Body of pancreas (tissue), 4 donors: Measurements from ENCODE around the gene H3-3A. TPM values are rescaled to one million over a fixed set of nuclear protein-coding genes. Genes with fewer than 3 reads are reported as not detected.
A peak's percentile ranks its signal among the peaks of the same experiment; 100 is the strongest.

ENCODE experiments used
- ATAC-seq: fragments of 150-250 bp; one replicate; pipeline ENCODE4 v1.9.1; 2016
- DNase-seq, 4 donors: peaks; one replicate each; pipeline ENCODE4 v3.0.0-alpha.2; 2019
- H3K27ac ChIP-seq, 4 donors: fragments of 200-600 bp; sonication (generic); 1 replicate in 3 of 4; 2 replicates in 1 of 4; pipeline versions ENCODE4 v1.5.1 to v1.6.1; 2016 to 2019; ENCODE audit warnings: mild to moderate bottlenecking in 1 of 4, mixed read lengths in 1 of 4, moderate library complexity in 1 of 4
- H3K27me3 ChIP-seq, 2 donors: fragments of 200-600 bp; sonication (generic); one replicate each; pipeline ENCODE4 v1.6.0; 2016; ENCODE audit warnings: mild to moderate bottlenecking in 1 of 2
- H3K36me3 ChIP-seq, 2 donors: fragments of 200-600 bp; sonication (generic); replicated peaks in 1 of 2; 2 replicates each; pipeline ENCODE4 v1.5.1; 2016; ENCODE audit warnings: low read depth in 2 of 2; ENCODE audit not compliant: insufficient read depth in 1 of 2
- H3K4me1 ChIP-seq: fragments of 200-600 bp; sonication (generic); one replicate; pipeline ENCODE4 v1.6.0; 2016
- H3K4me3 ChIP-seq, 2 donors: fragments of 200-600 bp; sonication (generic); 1 replicate in 1 of 2; 2 replicates in 1 of 2; pipeline ENCODE4 v1.5.1; 2016 to 2019
- H3K9me3 ChIP-seq, 3 donors: fragments of 200-600 bp; sonication (generic); 1 replicate in 2 of 3; 2 replicates in 1 of 3; pipeline ENCODE4 v1.5.1; 2016
- CTCF ChIP-seq, 7 experiments: fragments of 450-650 bp in 4 of 7; fragments of 200-600 bp in 3 of 7; sonication (generic) in 3 of 7; IDR thresholded peaks; one replicate each; pipeline ENCODE4 v1.5.1; 2016 to 2019; ENCODE audit warnings: antibody characterized with exemption in 7 of 7
- POLR2A ChIP-seq, 3 donors: fragments of 450-650 bp; IDR thresholded peaks; one replicate each; pipeline ENCODE4 v1.6.1; 2016; ENCODE audit warnings: antibody characterized with exemption in 3 of 3, mild to moderate bottlenecking in 2 of 3
- WGBS, 2 donors: methylation state at CpG; one replicate each; pipeline ENCODE4 v1.1.5; 2017; 5-methylcytosine and 5-hydroxymethylcytosine counted together
- intact Hi-C: fragments of 100-400 bp; cut with DNase I; formaldehyde crosslinking; loops from one replicate; pipeline ENCODE4 v1.15.1; 2023
- total RNA-seq, 2 donors: library from RNA; depleted of rRNA; stranded (reverse); fragments of >200 nt; gene quantifications; one replicate each; pipeline ENCODE4 v1.1.0, GENCODE V29; 2016

H3-3A gene
- total RNA-seq, 2 donors from 2014 or later: 163 to 211 TPM

GRCh38 chr1:226029568-226030225 is 32.8 kb upstream of the H3-3A start:
- H3K36me3 ChIP-seq: no peaks in the 10 kb centered on the region
- WGBS, 2 donors: 81 to 88% methylated on average over 7 of the region's 7 CpGs
- H3K27ac ChIP-seq: peak overlapping the region in 1 of 4 donors; percentile 65
- no peaks in the 10 kb centered on the region for H3K27me3 ChIP-seq
- DNase-seq (peak in 3 of 4 donors; percentile 25 to 32 (median 31)), ATAC-seq (no peak)
- H3K9me3 ChIP-seq: no peaks in the 10 kb centered on the region
- H3K4me3 ChIP-seq: no peak overlapping the region
- intact Hi-C loops: no loop called here
- H3K4me1 ChIP-seq: peaks cover 10% of the 10 kb centered on the region
- TF ChIP-seq POLR2A (IDR thresholded peaks at IDR 0.05): no peak

- no peaks in the 10 kb centered on the region for H3K27me3 ChIP-seq
- H3K4me1 ChIP-seq: peaks cover 10% of the 10 kb centered on the region
- ATAC-seq (no peak), DNase-seq (peak in 1 of 4 donors; percentile 28)
- no peak overlapping the region for H3K4me3 ChIP-seq
- H3K36me3 ChIP-seq: no peaks in the 10 kb centered on the region
- H3K27ac ChIP-seq: peak overlapping the region in 1 of 4 donors; percentile 76
- no peaks in the 10 kb centered on the region for H3K9me3 ChIP-seq
- TF ChIP-seq POLR2A (IDR thresholded peaks at IDR 0.05) (peak in 1 of 3 donors; percentile 32), CTCF (IDR thresholded peaks at IDR 0.05) (no peak)
- WGBS, 2 donors: 82 to 90% methylated on average over 4 of the region's 4 CpGs
- intact Hi-C loops: no loop called here
Measured at GRCh38 chr1:226033582-226033981, 28.9 kb upstream of the H3-3A start.

GRCh38 chr1:226033991-226034390 is 28.5 kb upstream of the H3-3A start:
- no peak for ATAC-seq
- intact Hi-C loops: no loop called here
- Histone ChIP-seq H3K4me1 (peaks cover 6% of the 10 kb centered on the region), H3K36me3 (no peaks in the 10 kb centered on the region), H3K4me3 (no peak overlapping the region), H3K27ac (peak overlapping the region in 1 of 4 donors; percentile 76), H3K27me3 (no peaks in the 10 kb centered on the region), H3K9me3 (no peaks in the 10 kb centered on the region)
- DNase-seq: no peak
- no peak for TF ChIP-seq CTCF (IDR thresholded peaks at IDR 0.05)

GRCh38 chr1:226034482-226034881 is 28.0 kb upstream of the H3-3A start:
- Histone ChIP-seq H3K4me1 (peaks cover 1% of the 10 kb centered on the region), H3K9me3 (no peaks in the 10 kb centered on the region), H3K36me3 (no peaks in the 10 kb centered on the region), H3K27me3 (no peaks in the 10 kb centered on the region), H3K27ac (peak overlapping the region in 1 of 4 donors; percentile 76), H3K4me3 (no peak overlapping the region)
- peak; percentile 32 to 84 (median 66) for DNase-seq
- ATAC-seq: peak; percentile 68
- 37 to 88% methylated on average over 6 of the region's 6 CpGs for WGBS, 2 donors
- TF ChIP-seq CTCF (IDR thresholded peaks at IDR 0.05) (no peak), POLR2A (IDR thresholded peaks at IDR 0.05) (peak in 1 of 3 donors; percentile 47)
- intact Hi-C loops: no loop called here

GRCh38 chr1:226035915-226036314 is 26.6 kb upstream of the H3-3A start:
- intact Hi-C loops: no loop called here
- Histone ChIP-seq H3K36me3 (no peaks in the 10 kb centered on the region), H3K4me1 (no peaks in the 10 kb centered on the region), H3K4me3 (no peak overlapping the region), H3K27me3 (no peaks in the 10 kb centered on the region), H3K9me3 (no peaks in the 10 kb centered on the region), H3K27ac (no peak overlapping the region)
- 94 to 100% methylated on average over 3 to 5 of the region's 5 CpGs for WGBS, 2 donors
- TF ChIP-seq CTCF (IDR thresholded peaks at IDR 0.05): no peak
- TF ChIP-seq POLR2A (IDR thresholded peaks at IDR 0.05): no peak
- ATAC-seq (no peak), DNase-seq (no peak)
